Measurements from ENCODE around the gene ABLIM2.
"Not testable (repeated sequence)": the region's sequence is repeated elsewhere in the genome, so short reads cannot be mapped to it uniquely, and the experiment has no call there.

The ABLIM2 gene

GRCh38 chr4:7962609-7963508 is 195.8 kb downstream of the ABLIM2 start:
- DNase-seq (ENCODE audit: low read depth in 2 of 2): no peak

GRCh38 chr4:7960790-7961655 is 197.6 kb downstream of the ABLIM2 start:
- DNase-seq (ENCODE audit: low read depth in 2 of 2): no peak

GRCh38 chr4:7960017-7960789 is 198.4 kb downstream of the ABLIM2 start:
- DNase-seq (ENCODE audit: low read depth in 2 of 2): no peak

GRCh38 chr4:7959078-7959477 is 199.5 kb downstream of the ABLIM2 start:
- DNase-seq (ENCODE audit: low read depth in 2 of 2): no peak

- DNase-seq (ENCODE audit: low read depth in 2 of 2): no peak
Observed at GRCh38 chr4:7956934-7957656, 201.5 kb downstream of the ABLIM2 start.

GRCh38 chr4:7956270-7956808 is 202.3 kb downstream of the ABLIM2 start:
- DNase-seq (ENCODE audit: low read depth in 2 of 2): no peak

- no peak for DNase-seq (ENCODE audit: low read depth in 2 of 2)
Observed at GRCh38 chr4:7955393-7955792, 203.2 kb downstream of the ABLIM2 start.

GRCh38 chr4:7952615-7953014 is 206.0 kb downstream of the ABLIM2 start:
- DNase-seq (ENCODE audit: low read depth in 2 of 2): no peak

GRCh38 chr4:7950301-7951092 is 208.1 kb downstream of the ABLIM2 start:
- no peak for DNase-seq (ENCODE audit: low read depth in 2 of 2)

- no peak for DNase-seq (ENCODE audit: low read depth in 2 of 2)
Observed at GRCh38 chr4:7949759-7950158, 208.9 kb downstream of the ABLIM2 start.

- DNase-seq (ENCODE audit: low read depth in 2 of 2): no peak
Observed at GRCh38 chr4:7947927-7948326, 210.7 kb downstream of the ABLIM2 start.

- DNase-seq (ENCODE audit: low read depth in 2 of 2): no peak
Observed at GRCh38 chr4:7945709-7946380, 212.8 kb downstream of the ABLIM2 start.

GRCh38 chr4:7944599-7945220 is 213.9 kb downstream of the ABLIM2 start:
- DNase-seq (ENCODE audit: low read depth in 2 of 2): no peak

GRCh38 chr4:7943688-7944087 is 214.9 kb downstream of the ABLIM2 start:
- not testable (repeated sequence) for DNase-seq (ENCODE audit: low read depth in 2 of 2)

- DNase-seq (ENCODE audit: low read depth in 2 of 2): no peak
Observed at GRCh38 chr4:7943211-7943610, 215.4 kb downstream of the ABLIM2 start.

GRCh38 chr4:7941965-7942496 is 216.6 kb downstream of the ABLIM2 start:
- DNase-seq (ENCODE audit: low read depth in 2 of 2): no peak

GRCh38 chr4:7941111-7941964 is 217.3 kb downstream of the ABLIM2 start:
- no peak for DNase-seq (ENCODE audit: low read depth in 2 of 2)

Data from stimulated activated CD8-positive, alpha-beta memory T cell treated with anti-CD3 and anti-CD28 coated beads, Interleukin-2, amount 100 ng/mL, for 1 hour (primary cell).